Forelimb muscle (tissue), 1 donor: ENCODE measurements around the gene DDHD1. TPM values are rescaled to one million over a fixed set of nuclear protein-coding genes. Genes with fewer than 3 reads are reported as not detected.
"Not testable (repeated sequence)": the region's sequence is repeated elsewhere in the genome, so short reads cannot be mapped to it uniquely, and the experiment has no call there.

Source experiments
- DNase-seq: peaks from one replicate; pipeline ENCODE4 v3.0.0-alpha.2; 2013; ENCODE audit warnings: low read depth
- polyA plus RNA-seq: library from polyadenylated mRNA; unstranded; fragments of 120-200 nt; gene quantifications from one replicate; pipeline ENCODE4 v1.2.1, GENCODE V29; 2013; ENCODE audit not compliant: insufficient read length

The DDHD1 gene
- 7.2 TPM for polyA plus RNA-seq

DNA sequence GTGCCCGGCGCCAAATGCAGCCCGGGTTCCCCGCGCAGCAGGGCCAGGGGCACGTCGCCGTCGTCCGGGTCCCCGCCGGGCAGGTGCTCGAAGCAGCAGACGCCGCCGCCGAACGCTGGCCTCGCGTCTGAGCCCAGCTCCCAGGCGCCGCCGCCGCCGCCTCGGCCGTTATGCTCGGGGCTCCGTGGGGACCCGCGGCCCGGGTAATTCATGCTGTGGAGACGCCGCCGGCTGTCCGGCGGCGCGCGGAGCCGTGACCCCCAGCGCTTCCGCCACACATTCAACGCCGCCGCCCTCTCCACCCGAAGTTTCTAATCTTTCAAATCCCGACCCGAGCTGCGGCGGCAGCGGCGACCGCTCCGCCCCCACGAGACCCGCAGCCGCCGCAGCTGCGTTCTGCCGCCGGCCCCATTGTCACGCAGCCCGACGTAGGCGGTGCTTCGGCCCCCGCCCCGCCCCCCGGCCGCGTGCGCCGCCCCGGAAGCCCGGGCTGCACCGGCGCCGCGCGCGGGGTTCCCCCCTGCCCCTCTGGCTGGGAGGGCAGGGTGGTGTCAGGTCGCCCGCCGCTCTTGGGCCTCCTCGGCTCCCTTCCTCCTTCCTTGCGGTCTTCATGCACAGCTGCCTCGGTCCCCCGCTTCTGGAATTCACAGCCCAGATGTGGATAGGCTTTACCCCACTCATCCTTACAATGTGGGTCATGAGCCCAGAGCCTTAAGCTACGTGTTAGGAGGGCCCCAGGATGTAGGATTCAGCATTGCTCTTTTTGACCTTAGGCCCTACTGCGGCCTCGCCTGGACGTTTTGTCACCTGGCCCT is at the start of gene DDHD1:
Gene DDHD1 (minus strand): TSS at position 437 of the 815 bp plus-strand sequence. CDS start 225 bp downstream, at position 212.
- DNase-seq, result no peak

DNA sequence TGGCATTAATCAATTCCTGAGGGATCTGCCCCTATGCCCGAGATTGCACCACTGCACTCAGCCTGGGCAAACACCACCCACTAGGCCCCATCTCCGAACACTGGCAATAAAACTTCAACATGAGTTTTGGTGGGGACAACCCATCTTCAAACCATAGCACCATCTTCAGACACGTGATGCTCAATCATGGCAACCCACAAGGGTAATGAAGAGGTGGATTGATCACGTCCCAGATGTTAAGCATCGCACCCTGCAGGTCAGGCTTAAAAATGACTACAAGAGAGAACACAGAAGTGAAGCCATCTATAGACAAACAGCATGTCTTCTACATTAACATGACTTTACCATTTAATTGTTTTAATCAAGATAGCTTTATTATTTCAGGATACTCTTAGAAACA is 42.8 kb upstream of the DDHD1 start:
- no peak for DNase-seq

DNA sequence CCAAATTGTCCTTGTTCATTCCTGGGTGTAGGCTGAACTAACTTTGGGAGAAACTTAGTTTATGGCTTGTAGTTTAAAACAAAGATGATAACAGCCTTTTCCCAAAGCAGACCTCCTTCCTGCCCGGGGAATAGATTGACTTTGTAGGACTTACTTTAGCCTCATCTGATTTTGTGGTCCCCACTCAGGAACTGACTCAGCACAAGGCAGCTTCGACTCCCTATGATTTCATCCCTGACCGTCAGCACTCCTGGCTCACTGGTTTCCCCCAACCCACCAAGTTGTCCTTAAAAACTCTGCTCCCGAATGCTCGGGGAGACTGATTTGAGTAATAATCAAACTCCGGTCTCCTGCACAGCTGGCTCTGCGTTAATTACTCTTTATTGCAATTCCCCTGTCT is 40.1 kb upstream of the DDHD1 start:
- DNase-seq, result no peak

DNA sequence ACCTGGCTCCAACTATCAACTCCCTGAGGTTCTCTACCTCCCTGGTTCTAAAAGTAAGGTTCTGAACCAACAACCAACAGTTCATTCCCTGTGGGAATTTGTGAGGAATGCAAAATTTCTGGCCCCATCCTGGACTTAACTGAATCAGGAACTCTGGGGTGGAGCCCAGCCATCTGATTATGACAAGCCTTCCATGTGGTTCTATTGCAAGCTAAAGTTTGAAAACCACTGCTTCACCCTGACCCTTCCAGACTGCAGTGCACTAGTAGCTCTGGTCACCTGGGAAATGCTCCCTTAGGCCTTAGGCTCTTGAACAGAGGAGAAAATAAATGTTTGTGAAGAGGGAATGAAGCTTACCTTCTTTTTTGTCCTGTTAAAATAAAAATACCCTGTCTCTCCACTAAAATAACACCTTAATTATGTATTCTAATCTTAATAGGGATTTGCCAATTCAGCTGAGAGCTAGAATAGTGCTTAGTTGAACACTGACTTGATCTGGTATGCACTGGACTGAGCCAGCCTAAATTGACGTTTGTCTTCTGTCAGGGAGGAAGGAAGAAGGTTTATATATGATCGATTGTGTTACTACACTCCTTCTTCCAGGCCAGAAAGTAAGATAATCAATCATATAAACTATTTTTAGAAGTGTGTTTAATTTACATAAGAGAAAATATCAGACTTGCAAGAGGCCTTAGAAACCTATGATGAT is 39.1 kb upstream of the DDHD1 start:
- DNase-seq, result no peak

DNA sequence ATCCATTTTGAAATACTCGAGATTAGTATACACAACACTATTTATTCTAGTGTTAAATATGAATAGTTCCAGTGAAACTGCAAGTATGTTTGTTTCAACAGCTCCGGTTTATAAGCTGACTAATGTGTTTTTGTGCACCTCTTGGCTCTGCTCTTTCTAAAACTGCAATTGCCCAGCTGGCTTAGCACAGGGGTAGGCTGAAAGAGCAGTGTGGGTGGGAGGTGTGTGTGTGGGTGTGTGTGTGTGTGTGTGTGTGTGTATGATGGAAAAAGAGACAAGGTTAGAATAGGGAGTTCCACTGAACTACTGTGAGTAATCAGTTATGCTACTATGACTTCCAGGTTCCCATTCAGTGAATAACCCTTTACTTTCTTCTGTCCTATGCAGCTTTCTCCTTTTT is 37.8 kb upstream of the DDHD1 start:
- DNase-seq, result no peak

DNA sequence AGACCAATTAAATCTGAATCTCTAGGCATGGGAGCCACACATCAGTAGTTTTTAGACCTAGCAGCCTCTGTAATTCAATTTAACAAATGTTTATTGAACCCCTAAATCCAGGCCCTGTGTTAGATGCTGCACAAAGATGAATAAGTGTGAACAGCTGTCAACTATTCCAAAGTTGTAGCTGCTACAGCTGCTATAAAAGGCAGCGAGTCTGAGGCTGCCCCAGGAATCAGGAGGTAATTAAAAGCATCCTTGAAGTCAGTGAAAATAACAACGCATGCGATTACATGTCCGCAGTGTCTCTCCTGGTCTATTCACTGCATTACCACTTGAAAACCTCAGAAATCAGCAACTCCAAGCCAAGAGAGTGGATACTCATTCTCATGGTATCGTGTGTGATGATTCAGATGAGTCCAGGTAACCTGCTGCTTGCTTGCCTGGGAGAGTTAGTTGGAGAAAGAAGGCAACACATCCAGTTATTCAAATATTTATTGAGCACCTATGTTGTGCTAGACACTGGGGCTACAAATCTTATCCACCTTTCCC is 34.9 kb upstream of the DDHD1 start:
- DNase-seq, result no peak

DNA sequence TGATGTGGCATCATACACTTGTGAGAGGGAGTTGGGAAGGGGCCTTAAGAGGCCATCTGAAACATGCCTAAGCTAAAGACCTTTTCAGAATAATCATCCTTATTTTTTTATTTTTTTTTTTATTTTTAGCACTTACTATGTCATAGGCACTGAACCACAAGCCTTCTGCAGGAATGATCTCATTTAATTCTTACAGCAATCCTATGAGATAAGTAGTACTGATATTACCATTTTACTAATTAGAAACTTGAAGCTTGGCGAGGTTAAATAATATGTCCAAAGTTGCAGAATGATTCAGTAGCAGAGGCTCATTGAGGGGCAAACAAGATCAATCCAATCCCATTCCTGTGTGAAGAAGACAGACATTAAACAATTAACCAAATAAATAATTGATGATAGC is 33.4 kb upstream of the DDHD1 start:
- no peak for DNase-seq

DNA sequence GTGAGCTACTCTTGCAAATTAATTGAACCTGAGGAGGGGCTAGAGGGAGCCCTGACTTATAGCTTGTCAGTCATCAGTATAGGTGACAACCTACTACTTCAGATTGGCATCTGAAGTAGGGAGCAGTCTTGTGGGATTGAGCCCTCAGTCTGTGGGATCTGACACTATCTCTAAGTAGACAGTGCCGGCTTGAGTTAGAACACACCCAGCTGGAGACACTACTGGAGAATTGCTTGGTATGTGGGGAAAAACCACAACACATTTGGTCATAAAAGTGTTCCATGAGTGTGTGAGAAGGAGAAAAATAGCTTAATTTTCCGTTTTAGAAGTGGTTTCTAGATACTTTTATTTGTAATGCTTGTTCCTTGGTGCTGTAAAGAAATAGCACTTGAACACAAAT is 30.5 kb upstream of the DDHD1 start:
- no peak for DNase-seq

DNA sequence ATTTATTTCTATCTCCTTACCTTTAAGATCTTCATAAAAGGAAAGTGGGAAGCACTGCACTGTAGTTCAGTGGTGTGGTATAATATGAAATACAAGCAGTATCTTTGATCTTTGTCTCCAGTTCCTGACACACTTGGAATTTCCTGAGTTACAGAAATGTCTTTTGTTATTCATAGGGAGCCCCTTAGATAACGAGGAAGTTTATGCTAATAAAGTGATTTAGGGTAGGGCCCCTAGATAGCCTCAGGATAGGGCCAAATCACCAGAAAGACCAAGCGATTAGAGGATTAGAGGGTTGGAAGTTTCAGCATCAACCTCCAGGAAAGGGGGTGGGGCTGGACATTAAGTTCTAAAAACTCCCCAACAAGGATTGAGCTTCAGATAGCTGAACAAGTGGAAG is 29.9 kb upstream of the DDHD1 start:
- no peak for DNase-seq

DNA sequence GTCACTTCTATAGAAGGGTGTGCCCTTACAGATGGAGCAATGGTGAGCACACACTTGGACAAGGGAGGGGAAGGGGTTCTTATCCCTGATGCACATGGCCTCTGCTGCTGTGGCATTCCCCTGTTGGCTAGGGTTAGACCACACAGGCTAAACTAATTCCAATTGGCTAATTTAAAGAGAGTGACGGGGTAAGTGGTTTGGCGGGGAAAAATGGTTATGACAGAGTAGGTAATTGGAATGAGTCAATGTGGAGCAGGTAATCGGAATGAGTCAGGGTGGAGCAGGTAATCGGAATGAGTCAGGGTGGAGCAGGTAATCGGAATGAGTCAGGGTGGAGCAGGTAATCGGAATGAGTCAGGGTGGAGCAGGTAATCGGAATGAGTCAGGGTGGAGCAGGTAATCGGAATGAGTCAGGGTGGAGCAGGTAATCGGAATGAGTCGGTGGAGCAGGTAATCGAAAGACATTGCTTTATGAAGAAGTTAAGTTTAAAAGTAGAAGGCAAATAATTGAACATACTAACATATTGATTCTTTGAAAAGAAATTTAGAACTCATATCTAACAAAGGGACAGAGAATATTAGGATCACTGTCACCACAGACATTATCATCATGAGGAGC is 28.4 kb upstream of the DDHD1 start:
- not testable (repeated sequence) for DNase-seq

DNA sequence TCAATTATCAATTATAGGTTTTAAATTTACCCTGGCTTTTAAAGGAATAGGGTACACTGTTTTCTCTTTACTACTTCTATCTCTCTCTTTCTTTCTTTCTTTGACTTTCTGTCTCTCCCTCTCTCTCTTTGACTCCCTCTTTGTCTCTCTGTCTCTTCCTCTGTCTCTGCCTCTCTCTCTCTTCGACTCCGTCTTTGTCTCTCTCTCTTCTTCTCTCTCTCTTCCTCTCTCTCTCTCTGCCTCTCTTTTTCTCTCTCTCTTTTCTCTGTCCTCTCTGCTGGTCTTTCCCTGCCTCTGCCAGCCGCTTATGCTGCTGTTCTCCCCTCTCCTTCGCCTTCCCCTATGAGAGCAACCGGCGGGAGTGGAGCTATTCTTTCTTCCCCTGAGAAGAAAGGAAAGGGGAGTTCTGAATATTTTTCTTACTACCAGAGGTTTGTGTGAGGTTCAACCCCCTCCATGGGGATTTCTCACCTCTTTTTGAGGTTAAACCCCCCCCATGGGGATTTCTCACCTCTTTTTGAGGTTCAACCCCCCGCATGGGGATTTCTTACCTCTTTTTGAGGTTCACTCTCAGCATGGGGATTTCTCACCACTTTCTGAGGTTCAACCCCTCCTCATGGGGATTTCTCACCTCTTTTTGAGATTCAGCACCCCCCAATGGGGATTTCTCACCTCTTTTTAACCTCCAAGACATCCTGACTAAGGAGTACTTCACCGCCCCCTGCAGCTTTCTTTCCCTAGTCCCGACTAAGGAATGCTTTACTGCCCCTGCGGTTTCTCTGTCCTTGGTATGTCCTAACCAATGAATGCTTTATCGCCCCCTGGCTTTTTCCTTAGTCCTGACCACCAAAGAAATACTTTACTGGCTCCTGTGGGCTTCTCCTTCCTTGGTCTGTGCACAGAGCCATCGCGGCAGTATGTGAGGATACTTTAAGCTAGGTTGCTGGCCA is 27.4 kb upstream of the DDHD1 start:
- no peak for DNase-seq

DNA sequence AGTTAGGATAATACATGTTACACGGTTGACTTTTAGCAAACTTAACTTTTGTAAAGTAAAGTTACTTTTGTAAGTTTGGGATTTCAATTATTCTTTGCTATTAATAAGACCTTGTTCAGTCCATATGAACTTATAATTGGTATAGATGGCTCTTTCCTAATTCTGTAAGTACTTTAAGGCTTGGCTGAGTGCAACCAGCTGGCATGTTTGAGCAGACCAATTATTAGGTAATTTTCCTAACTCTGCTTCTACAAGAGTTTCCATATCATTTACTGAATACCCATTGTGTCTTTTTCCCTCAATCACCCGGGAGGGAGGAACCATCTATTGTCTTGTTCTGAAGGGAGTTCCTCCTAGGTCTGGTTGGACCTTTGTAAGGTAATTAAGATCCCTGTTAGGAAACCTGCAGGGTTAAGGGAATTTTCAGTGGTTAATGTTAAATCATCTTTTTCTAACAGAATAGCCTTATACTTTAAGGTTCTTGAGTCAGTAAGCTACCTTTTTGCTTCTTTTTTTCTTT is 26.4 kb upstream of the DDHD1 start:
- not testable (repeated sequence) for DNase-seq

DNA sequence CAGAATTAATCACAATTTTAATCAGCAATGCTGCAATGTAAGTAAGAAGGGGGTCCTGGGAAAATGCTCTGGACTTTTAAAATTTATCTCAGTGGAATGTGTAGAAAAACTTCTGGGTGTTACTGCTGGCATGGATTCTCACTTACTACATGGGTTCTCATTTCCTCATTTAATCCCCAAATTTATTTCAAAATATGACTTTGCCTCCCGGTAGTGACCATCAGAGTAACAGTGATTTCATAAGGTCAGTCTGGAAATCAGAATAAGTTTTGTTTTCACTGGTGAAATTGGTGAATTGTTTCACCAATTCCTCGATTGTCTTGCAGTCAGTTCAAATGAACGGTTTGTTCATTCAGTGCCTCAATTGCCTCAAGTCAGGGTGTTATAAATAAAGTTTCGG is 22.3 kb upstream of the DDHD1 start:
- DNase-seq, result no peak

DNA sequence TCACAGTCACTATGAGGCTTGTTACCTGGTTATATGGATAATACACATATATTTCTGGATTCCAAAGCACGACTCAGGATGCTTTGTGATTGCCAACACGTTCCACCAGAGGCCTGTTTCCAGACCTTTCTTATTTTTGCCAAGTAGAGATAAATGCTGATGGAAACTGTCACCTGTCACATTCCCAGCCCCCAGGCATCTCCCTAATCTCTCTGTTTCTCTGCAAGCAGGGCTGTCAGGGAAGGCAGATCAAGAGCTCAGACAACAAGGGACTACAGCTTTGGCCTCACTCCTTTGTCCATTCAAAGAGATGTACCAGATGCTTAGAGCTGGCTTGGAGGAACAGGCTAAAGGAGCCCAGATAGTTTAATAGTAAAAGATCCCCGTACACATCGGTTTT is 21.8 kb upstream of the DDHD1 start:
- DNase-seq, result no peak

DNA sequence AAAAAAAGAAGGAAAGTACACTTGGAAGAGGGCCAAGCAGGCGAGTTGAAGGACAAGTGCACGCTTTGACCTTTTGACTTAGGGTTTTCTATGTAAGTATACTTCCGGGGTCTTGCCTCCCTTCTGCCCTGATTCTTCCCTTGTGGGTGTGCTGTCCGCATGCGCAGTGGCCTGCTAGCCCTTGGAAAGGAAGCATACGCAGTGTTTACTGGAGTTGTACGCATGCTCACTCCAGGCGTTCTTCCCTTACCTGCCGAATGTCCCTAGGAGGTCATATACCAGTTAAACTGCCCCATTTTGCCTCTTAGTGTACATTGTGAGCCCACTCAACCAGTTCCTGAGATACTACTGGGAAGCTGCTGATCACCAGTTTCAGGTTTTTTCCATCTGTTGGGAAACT is 15.7 kb upstream of the DDHD1 start:
- no peak for DNase-seq

DNA sequence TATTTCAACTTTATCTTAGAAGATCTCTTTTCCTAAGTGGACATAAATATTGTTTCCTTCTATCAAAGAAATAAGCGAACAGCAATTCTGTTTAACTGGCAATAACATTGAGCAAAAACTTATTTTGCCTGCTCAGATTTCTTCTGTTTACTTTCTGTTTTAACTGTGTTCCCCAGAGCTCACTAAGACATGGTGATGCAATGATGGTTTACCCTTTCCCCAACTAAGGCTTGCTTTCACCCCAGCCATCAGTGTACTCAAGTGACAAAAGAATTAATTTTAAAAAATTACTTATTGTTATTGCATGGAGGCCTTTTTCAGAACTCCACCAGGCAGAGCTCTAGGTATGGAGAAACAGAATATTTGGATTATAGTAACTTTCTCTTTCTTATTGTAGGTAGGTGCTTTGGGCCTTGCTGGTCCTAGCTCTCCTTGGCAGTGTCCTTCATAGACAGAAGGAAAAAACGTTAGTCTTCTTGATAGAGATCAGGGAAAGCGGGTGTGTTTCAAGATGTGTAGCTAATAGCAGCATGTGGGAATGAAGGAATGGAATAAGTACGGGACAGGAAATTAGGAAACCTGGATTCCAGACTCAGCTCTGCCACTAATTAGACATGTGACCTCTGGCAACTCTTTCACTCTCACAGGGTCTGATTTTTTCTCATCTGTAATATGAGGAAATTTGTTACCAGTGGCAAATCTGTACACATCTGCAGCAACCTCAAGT is 14.6 kb upstream of the DDHD1 start:
- DNase-seq, result no peak

DNA sequence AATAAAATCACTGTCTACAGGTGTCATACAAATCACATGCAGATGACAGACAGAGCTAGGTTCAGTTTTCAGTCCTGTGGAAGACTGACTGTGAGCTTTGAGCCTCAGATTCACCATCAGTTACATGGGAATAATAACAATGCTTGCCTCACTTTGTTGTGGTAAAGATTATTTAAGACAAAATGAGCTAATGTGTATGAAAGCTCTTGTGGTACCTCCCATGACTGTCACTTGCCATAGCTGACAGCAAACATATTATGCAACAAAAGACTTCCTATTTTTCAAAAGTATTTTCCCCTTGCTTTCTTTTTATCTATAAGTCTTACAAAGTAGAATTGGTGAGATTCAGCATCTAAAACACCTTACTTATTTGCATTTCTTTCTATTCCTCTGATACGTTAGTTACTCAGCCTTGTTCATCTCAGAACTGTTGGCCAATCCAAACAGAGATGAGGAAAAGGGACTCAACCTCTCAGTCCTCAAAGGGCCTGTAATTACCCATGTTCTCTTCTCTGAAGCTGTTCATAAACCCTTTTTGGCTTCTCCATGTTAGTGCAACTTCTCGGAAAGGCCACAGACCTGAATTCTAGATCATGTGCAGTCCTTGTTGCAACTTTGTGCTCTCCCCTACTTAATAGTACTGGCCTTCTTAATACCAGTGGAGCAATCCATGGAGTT is 8.8 kb upstream of the DDHD1 start:
- DNase-seq, result no peak

DNA sequence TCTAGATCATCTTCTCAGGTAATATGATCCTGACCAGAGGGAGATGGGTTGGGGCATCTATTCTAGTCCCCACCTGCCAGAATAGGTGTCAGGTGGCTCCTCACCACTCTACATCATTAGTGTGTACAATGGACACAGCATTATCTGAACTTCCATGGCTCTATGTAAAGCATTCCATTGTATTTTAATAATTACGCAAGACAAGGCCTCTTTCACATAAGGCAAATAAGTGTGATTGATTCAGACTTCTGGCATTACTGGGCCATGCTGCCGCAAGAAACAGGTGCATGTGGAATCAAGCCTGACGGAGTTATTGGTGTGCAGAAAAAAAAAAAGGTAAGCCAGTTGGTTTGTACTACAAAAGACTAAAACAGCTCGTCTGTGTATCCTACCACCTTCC is 3.1 kb upstream of the DDHD1 start:
- DNase-seq, result no peak

DNA sequence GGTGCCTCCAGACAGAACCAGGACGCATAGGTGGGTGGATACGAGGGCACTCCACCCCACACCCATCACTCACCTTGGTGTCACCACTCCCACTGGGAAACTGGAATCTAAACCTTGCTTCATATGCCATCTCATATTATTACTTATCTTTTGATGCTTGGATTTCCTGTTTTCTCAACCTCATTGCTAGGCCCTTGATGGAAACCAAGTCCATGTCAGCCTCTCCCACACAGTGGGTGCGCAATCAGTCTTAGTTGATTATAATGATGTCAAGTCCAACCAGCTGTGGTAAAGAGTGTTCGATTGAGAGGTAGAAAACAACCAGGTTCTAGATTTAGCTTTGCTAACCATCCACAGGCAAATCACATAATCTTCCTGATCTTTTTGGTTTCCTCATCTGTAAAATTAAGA is 584 bp upstream of the DDHD1 start:
- DNase-seq, result no peak
